ENCODE measurements around the gene AGTRAP.

AGTRAP gene

GRCh38 chr1:11759791-11760190, 23.9 kb downstream of the AGTRAP start:
- Histone ChIP-seq H3K4me3 (ENCODE audit: low read depth in 1 of 2, low read length in 1 of 2) (no peak overlapping the region), H3K4me1 (ENCODE audit: control insufficient read depth in 1 of 2, insufficient read depth in 1 of 2, low read depth in 1 of 2, low read length in 1 of 2) (peaks cover under 1 to 10% of the 10 kb centered on the region in 2 experiments), H3K27ac (no peak overlapping the region), H3K9me3 (no peaks in the 10 kb centered on the region), H3K27me3 (peaks cover 24% of the 10 kb centered on the region), H3K36me3 (no peaks in the 10 kb centered on the region)
- TF ChIP-seq, protein P1, sequence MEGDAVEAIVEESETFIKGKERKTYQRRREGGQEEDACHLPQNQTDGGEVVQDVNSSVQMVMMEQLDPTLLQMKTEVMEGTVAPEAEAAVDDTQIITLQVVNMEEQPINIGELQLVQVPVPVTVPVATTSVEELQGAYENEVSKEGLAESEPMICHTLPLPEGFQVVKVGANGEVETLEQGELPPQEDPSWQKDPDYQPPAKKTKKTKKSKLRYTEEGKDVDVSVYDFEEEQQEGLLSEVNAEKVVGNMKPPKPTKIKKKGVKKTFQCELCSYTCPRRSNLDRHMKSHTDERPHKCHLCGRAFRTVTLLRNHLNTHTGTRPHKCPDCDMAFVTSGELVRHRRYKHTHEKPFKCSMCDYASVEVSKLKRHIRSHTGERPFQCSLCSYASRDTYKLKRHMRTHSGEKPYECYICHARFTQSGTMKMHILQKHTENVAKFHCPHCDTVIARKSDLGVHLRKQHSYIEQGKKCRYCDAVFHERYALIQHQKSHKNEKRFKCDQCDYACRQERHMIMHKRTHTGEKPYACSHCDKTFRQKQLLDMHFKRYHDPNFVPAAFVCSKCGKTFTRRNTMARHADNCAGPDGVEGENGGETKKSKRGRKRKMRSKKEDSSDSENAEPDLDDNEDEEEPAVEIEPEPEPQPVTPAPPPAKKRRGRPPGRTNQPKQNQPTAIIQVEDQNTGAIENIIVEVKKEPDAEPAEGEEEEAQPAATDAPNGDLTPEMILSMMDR (IDR thresholded peaks at IDR 0.05), result no peak

DNA sequence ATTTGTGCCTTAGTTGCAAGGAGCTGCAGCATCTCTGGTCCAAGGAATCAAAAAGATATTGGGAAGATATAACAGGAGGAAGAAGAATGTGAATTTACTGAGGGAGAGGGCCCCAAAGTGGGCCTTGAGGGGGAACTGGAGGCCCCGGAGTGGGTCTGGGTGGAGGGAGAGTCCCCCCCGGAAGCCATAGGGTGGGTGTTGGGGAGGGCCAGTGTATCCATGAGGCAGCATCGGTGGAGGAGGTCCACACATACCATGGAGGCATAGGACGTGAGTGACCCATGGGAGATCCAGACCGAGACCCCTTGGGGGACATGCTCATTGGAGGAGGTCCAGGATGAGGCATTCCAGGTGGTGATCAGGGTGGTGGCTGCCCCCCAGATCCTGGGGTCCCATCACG, 25.3 kb downstream of the AGTRAP start:
- no peaks in the 10 kb centered on the region for H3K36me3 ChIP-seq
- TF ChIP-seq, protein P1 (IDR thresholded peaks at IDR 0.05), result no peak
- no peaks in the 10 kb centered on the region for H3K9me3 ChIP-seq
- H3K4me1 ChIP-seq (ENCODE audit: control insufficient read depth in 1 of 2, insufficient read depth in 1 of 2, low read depth in 1 of 2, low read length in 1 of 2), result peaks cover 0 to 6% of the 10 kb centered on the region in 2 experiments
- H3K27ac ChIP-seq, result no peak overlapping the region
- H3K4me3 ChIP-seq (ENCODE audit: low read depth in 1 of 2, low read length in 1 of 2), result no peak overlapping the region
- peaks cover 24% of the 10 kb centered on the region for H3K27me3 ChIP-seq

DNA sequence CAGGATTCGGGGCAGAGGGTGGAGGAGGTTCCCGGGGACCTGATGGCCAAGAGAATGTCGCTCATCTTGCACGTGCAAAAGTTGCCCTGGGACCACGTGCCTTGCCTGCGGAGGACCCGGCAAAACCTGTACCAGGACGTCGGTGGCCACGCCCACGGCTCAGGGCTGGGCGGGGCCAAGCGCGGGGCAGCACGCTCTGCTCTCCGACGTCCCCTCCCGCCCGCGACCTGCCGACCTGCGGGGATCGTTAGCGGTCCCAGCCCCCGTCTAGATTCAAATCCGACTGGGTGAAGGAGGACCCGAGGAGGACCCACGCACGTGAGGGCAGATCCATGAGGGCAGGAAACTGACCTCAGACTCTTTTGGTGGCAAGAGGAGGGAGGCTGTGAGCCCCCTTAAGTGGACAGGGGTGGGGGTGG, 26.1 kb downstream of the AGTRAP start, which contains the start of gene C1orf167:
Gene C1orf167, plus strand, starts transcription at position 206 of the 419 bp plus-strand sequence. CDS start 2,208 bp downstream, outside the sequence.
- H3K27me3 ChIP-seq, result peaks cover 24% of the 10 kb centered on the region
- H3K4me1 ChIP-seq (ENCODE audit: control insufficient read depth in 1 of 2, insufficient read depth in 1 of 2, low read depth in 1 of 2, low read length in 1 of 2), result peaks cover 0 to 6% of the 10 kb centered on the region in 2 experiments
- no peaks in the 10 kb centered on the region for H3K9me3 ChIP-seq
- H3K27ac ChIP-seq, result no peak within 1 kb of the TSS
- TF ChIP-seq, protein P1 (IDR thresholded peaks at IDR 0.05), result no peak
- H3K4me3 ChIP-seq (ENCODE audit: low read depth in 1 of 2, low read length in 1 of 2), result no peak within 1 kb of the TSS
- no peaks in the 10 kb centered on the region for H3K36me3 ChIP-seq

DNA sequence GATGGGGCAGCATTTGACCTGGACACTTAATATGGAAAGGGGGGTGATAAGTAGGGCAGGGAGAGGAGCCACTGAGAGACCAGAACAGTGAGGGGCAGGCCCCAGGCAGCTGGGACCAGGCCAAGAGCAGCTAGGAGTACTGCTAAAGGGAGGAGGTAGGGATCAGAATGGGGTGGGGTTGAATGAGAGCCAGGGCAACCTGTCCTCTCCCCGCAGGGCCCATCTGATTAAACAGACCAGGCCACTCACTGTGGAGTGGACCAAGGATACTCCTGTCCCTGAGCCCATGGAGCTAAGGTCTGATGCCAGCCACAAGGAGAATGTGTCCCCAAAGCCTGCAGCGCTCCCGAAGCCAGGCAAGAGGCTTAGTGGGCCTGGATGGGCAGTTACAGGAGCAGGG, 28.2 kb downstream of the AGTRAP start:
- H3K27ac ChIP-seq, result no peak overlapping the region
- TF ChIP-seq, protein P1 (IDR thresholded peaks at IDR 0.05), result no peak
- no peaks in the 10 kb centered on the region for H3K9me3 ChIP-seq
- H3K36me3 ChIP-seq, result no peaks in the 10 kb centered on the region
- peaks cover 27% of the 10 kb centered on the region for H3K27me3 ChIP-seq
- peaks cover 0 to 6% of the 10 kb centered on the region in 2 experiments for H3K4me1 ChIP-seq (ENCODE audit: control insufficient read depth in 1 of 2, insufficient read depth in 1 of 2, low read depth in 1 of 2, low read length in 1 of 2)
- H3K4me3 ChIP-seq (ENCODE audit: low read depth in 1 of 2, low read length in 1 of 2), result no peak overlapping the region

DNA sequence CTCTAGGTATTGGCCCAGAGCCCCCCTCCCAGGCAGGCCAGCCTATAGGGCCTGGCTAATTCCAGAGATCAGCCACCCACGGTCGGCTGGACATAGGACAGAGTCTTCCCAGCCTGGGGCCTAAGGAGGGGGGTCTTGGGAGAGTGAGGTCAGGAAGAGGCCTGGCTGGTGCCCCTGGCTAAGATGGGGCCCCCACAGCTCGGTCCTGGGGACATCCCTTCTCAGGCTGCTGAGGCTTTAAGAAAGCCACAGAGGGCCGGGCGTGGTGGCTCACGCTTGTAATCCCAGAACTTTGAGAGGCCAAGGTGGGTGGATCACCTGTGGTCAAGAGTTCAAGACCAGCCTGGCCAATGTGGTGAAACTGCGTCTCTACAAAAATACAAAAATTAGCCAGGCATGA, 28.6 kb downstream of the AGTRAP start:
- H3K27ac ChIP-seq, result no peak overlapping the region
- H3K4me3 ChIP-seq (ENCODE audit: low read depth in 1 of 2, low read length in 1 of 2), result no peak overlapping the region
- H3K36me3 ChIP-seq, result no peaks in the 10 kb centered on the region
- peaks cover 0 to 6% of the 10 kb centered on the region in 2 experiments for H3K4me1 ChIP-seq (ENCODE audit: control insufficient read depth in 1 of 2, insufficient read depth in 1 of 2, low read depth in 1 of 2, low read length in 1 of 2)
- H3K27me3 ChIP-seq, result peaks cover 27% of the 10 kb centered on the region
- TF ChIP-seq, protein P1 (IDR thresholded peaks at IDR 0.05), result no peak
- no peaks in the 10 kb centered on the region for H3K9me3 ChIP-seq
